AG10803 (cell line): Measurements from ENCODE around the gene MAN2A2.
A peak's percentile ranks its signal among the peaks of the same experiment; 100 is the strongest.
"Not testable (repeated sequence)": the region's sequence is repeated elsewhere in the genome, so short reads cannot be mapped to it uniquely, and the experiment has no call there.

Source experiments
- DNase-seq: peaks from one replicate; pipeline ENCODE4 v3.0.0; 2010; ENCODE audit warnings: low read depth
- H3K4me3 ChIP-seq: 2 replicates; pipeline ENCODE4 v1.5.1; 2011; ENCODE audit warnings: mild to moderate bottlenecking, low read length, control low read depth
- TF ChIP-seq, protein P1 (sequence below): conservative IDR thresholded peaks from 2 replicates; pipeline ENCODE4 v1.5.1; 2011; ENCODE audit warnings: mild to moderate bottlenecking, low read length, control low read depth, inconsistent platforms

Gene MAN2A2

DNA sequence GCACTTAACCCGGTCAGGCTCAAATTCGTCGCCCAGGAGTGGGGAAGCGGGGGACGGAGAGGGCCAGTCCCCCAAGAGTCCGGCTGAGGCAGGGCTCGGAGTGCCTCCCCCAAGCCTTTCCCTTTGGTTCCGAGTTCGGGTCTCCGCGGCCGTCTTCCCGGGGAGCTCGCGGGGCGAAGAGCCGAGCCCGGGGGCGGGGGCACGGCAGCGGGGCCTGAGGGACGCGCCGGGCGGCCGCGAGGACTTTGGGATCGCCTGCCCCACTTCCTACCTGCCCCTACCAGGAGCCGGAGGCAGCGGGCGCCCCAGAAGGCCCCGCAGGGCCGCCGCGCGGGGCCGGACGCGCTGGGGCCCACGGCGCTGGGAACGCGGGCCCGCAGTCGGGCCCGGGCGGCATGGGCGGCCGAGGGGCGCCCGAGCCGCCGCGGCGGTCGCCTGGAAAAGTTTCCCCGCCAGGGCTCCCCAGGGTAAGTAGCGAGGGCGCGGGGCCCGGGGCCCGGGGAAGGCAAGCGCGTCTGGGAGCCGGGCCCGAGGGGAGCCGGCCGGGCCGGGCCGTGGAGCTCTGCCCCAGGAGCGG lies 31.9 kb upstream of the MAN2A2 start:
- H3K4me3 ChIP-seq = peak overlapping the region; percentile 78
- TF ChIP-seq, protein P1, sequence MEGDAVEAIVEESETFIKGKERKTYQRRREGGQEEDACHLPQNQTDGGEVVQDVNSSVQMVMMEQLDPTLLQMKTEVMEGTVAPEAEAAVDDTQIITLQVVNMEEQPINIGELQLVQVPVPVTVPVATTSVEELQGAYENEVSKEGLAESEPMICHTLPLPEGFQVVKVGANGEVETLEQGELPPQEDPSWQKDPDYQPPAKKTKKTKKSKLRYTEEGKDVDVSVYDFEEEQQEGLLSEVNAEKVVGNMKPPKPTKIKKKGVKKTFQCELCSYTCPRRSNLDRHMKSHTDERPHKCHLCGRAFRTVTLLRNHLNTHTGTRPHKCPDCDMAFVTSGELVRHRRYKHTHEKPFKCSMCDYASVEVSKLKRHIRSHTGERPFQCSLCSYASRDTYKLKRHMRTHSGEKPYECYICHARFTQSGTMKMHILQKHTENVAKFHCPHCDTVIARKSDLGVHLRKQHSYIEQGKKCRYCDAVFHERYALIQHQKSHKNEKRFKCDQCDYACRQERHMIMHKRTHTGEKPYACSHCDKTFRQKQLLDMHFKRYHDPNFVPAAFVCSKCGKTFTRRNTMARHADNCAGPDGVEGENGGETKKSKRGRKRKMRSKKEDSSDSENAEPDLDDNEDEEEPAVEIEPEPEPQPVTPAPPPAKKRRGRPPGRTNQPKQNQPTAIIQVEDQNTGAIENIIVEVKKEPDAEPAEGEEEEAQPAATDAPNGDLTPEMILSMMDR = no peak
- DNase-seq = peak; percentile 35

DNA sequence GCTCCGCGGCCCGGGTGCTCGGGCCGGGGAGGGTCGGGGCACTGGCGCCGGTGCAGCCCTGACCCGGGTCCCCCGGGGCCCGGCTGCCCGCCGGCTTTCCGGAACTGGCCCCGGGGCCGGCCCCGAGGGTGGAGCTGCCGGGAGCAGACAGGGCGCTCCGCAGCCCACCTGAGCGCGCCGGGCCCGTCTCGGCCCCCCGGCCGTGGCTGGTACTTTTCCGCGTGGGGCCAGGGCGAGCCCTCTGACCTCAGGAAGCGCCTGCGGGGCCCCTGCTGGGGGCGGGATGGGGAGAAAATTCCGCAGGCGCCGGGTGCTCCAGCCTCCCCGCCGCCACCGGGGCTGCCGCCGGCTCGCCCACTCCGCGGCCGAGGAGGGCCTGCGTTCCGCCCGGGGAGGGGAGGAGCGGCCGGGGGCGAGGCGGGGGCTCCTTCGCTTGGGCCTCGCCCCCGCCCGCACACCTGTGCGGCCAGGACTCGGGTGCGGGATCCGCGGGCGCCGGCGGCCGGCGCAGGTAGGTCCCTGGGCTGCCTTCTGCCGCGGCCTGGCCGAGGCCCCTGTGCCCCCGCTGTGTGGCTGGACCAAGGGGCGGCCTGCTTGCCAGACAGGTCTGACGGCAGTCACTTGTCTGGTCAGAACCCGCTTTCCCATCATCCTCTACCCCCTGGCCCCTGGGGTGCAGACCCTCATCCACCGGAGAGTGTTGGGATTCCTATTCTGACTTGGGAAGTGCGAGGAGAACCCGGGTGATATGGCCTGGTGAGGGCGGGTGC lies 31.2 kb upstream of the MAN2A2 start:
- TF ChIP-seq, protein P1 = no peak
- DNase-seq = no peak
- H3K4me3 ChIP-seq = peak overlapping the region; percentile 78

DNA sequence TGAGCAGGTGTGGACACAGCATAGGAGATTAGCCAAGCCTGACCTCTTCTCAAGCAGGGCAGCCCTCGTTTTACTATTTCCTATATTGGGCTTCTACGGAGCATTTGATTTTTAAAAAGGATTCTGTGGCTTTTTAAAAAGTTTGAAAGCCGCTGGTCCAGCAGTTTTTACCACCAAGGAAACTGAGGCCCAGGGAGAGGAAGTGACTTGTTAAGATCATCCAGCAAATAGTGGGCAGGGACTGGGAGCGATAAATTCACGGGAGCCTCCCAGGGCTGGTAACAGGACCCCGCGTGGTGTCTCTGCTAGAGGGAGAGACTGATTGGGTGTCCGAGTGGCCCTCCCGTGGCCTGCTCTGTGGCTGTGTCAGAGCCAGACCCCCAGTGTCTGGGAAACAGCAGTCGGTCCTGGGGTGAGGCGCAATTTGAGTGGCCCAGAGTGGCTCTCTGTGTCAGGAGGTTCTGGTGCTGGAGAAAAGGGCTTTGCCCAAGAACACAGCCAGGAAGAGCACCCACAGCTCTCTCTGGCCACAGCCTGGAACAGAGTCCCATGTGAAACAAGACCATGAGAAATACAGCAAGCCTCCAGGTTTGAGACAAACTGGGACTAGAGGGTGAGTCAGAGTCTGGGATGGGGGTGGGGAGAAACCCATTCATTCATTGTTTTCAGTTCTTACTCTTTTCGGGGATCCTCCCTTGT lies 30.5 kb upstream of the MAN2A2 start:
- H3K4me3 ChIP-seq = peak overlapping the region; percentile 78
- TF ChIP-seq, protein P1 = no peak
- DNase-seq = peak; percentile 71

DNA sequence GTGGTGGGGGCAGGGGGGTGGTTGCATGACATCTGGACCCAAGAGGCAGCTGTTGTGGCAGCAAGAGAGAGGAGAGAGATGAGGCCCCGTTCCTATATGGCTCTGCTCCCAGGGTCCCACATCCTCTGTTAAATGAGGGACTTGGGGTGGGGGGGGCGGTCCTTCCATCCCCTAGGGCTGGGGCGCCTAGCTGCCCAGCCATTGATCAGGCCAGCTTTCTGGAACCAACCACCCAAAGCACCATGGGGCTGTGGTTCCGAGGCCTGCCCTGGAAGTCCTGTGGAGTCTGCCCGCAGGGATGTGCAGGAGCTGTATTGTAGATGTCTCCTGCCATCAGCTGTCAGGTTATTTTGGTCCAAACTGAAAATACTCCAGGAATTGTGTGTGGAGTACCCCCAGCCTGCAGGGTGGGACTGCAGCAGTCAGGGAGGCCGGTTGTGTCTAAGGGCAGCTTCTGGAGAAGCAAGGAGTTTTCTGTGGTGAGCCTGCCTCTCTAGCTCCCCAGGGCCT lies 29.6 kb upstream of the MAN2A2 start:
- peak overlapping the region; percentile 78 for H3K4me3 ChIP-seq

DNA sequence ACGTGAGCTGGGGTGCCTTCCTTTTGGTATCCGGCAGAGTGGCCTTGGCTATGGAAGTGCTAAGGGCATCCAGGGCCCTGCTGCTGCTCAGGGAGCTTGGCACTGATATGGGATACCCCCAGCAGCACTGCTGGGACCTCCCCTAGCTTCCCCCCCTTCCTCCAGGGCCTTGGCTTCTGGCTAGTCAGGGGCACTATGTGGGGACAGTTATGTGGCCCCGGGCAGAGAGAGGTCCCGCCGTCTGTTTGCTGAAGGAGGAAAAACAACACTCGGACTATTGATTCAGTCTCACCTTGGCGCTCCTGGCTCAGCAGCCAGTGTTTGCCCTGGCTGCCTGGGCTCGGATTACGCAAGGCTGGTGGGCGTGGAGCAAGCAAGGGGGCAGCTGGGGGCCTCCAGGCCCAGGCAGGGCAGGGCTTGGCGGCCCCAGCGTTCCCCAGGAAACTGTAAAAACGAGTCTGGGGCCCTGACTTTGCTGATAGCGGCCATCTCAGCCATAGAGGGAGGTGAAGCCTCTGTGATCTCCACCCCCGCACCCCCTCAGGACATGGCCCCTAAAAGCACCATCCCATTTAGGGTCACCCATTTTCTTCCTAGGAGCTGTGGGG lies 29.0 kb upstream of the MAN2A2 start:
- no peak for DNase-seq
- TF ChIP-seq, protein P1 = no peak

More for the DNA sequence above, 29.6 kb upstream of the MAN2A2 start:
- DNase-seq = no peak
- TF ChIP-seq, protein P1 = no peak

DNA sequence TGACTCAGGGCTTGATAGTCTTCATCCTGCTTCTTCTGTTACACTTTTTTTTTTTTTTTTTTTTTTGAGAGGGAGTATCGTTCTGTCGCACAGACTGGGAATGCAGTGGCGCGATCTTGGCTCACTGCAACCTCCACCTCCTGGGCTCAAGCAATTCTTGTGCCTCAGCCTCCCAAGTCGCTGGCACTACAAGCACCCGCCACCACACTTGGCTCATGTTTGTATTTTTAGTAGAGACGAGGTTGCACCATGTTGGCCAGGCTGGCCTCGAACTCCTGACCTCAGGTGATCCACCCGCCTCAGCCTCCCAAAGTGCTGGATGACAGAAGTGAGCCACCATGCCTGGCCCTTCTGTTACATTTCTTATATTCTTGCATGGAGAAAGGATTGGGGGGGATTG lies 28.1 kb upstream of the MAN2A2 start:
- H3K4me3 ChIP-seq, DNase-seq: not testable (repeated sequence)

More for the DNA sequence above, 29.0 kb upstream of the MAN2A2 start:
- H3K4me3 ChIP-seq = no peak overlapping the region

DNA sequence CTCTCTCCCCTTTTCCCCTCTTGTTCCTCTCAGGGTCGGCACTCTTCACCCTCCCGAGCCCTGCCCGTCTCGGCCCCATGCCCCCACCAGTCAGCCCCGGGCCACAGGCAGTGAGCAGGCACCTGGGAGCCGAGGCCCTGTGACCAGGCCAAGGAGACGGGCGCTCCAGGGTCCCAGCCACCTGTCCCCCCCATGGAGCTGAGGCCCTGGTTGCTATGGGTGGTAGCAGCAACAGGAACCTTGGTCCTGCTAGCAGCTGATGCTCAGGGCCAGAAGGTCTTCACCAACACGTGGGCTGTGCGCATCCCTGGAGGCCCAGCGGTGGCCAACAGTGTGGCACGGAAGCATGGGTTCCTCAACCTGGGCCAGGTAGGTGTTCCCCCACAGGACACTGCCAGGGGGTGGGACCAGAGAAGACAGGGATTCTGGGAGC lies 27.5 kb upstream of the MAN2A2 start:
- DNase-seq = no peak
- TF ChIP-seq, protein P1 = no peak
- H3K4me3 ChIP-seq = no peak overlapping the region
